ENCODE results near the gene ISX.

Gene ISX

DNA sequence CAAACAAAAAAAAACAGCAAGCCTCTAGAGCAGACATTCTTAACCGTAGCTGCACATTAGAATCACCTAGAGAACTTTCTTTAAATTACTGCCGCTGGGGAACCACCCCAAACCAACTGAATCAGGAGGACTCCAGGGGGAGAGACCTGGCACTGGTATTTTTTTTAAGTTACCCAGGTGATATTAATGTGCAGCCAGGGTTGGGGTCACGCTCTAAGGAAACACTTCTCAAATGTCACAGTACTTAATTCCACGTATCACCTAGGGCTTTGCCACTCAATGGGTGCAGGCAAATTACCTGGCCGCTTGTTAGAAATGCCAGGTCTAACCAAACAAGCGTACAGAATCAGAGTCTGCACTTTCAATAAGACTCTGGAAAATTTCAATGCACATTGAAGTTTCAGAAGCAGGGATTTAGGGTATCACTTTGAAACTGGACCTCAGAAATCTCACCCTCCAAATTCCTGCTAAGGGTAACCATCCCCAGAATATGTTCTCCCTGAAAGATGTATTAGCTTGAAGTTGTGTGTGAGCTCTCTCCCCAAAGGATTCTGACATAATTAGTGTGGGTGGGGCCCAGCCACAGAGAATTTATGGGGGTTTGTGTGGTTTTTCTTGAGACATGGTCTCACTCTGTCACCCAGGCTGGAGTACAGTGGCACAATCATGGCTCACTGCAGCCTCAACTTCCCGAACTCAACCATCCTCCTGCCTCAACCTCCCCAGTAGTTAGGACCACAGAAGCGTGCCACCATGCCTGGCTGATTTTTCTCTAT is 12.7 kb upstream of the ISX start:
- DNase-seq = no peak

DNA sequence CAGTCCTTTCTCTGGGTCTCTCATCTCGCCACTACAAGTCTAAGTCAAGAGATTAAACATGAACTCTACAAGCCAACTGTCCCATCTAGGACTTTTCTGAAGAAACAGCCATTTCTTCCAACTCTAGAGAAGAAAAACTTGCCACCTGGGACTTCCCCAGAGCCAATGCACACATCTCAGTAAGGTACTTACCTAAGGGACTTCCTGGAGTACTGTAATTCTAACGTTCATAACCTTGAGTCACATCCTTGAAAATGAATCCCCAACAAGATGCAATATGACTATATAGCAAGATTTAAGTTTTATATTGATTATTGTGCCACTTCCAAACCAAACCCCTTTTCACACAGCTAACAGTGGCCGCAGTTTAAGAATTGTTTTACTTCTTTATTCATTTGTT is 11.9 kb upstream of the ISX start:
- DNase-seq = no peak

DNA sequence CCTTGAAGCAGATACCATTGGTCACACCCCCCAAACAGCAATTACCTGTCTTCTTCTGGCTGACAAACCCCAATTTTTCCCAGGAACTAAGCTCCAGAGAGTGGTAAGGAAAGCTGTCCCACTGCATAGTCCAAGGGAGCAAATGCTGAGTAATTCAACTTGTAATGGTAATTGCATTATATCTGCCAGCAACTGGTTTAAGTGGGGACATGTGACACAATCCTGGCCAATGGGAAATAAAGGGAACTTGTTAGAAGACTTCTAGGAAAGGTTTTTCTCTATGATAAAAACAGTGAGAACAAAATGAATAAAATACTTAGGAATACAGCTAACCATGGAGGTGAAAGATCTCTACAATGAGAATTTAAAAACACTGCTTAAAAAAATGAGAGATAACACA is 9.5 kb upstream of the ISX start:
- DNase-seq = no peak

DNA sequence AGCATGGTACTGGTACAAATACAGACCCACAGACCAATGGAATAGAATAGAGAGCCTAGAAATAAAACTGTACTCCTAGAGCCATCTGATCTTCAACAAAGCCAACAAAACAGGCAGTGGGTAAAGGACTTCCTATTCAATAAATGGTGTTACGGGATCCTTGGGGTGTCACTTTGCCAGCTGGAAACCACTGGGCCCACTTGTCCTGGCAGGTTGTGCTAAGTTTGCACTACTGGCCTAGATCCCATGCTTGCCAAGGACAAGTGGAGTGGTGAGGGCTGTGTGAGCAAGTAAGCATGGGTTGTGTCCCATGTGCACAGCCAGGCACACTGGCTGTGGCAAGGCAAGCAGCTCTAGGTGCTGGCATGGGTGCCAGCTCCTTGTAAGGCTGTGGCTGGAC is 8.8 kb upstream of the ISX start:
- DNase-seq = no peak

DNA sequence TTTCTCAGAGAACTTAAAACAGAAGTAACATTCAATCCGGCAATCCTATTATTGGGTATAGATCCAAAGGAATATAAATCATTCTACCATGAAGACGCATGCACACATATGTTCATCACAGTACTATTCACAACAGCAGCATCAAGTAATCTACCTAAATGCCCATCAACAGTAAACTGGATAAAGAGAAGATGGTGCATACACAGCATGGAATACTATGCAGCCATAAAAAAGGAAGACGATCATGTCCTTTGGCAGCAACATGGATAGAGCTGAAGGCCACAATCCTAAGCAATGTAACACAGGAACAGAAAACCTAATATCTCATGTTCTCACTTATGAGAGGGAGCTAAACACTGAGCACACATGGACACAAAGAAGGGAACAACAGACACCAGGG is 6.3 kb upstream of the ISX start:
- no peak for DNase-seq

DNA sequence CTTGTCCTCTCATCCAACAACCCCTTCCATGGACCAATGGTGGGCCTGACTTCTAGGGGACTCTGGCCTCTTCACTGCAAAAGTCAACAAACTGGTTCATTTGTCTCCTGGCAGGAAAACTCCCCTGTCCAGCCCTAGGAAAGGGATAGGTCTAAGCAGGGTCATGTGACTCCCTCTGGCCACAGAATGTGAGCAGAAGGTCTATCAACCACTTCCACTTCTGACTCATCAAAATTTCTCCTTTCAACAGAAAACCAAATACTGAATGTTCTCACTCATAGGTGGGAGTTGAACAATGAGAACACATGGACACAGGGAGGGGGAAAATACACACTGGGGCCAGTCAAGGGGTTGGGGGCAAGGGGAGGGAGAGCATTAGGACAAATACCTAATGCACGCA is 1.3 kb upstream of the ISX start:
- no peak for DNase-seq

DNA sequence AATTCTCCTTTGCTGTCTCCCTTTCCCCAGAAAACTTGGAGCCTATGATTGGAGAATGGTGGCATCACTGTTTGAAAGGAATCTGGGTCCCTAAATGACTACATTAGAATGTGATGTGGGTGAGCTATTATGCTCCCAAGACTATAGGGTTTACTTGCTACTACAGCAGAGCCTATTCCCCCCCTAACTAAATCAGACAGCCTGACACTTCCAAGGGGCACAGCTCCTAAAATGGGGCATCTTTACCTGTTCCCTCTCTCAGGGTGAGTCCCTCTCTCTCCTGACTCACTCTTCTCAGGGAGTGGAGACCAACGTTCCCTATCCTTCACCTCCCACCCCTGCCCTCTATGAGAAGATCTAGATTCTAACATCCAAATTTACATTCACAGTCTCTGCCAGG is 775 bp upstream of the ISX start:
- DNase-seq = no peak

DNA sequence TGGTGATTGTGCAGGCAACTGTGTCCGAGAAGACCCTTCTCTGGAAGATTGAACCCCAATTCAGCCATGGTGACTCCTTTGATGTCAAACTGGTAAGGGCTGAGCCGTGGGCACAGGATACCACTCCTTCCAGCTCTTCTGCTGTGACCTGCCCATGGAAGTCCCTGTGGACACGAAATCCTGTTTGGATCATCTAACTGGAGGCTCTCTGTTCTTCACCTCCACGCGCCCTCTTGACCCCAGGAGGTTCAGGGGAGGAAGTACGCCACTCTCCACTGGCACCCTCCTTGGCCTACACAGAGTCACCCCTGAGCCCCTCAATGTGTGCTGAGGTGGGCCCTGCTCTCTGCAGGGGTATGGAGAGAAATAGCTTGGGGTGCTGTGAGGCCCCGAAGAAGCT is 810 bp downstream of the ISX start:
- DNase-seq = no peak

DNA sequence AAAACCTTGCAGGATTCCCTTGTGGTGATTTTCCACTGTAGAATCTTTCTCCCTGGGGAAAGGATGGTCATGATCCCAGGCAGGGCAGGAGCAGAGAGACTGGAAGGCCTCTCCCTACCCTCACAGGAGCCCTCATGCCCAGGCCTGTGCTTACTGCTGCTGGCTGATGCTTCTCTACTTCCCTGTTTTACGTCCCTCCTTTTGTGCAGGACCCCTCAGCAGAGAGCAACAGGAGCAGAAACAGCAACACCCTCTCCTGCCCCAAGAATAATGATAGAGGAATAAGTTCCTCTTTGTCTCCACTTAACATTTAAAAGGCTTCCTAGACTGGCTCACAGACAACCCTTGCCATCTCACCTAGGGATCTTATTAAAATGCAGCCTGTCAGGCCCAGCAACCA is 3.6 kb downstream of the ISX start:
- DNase-seq = no peak

DNA sequence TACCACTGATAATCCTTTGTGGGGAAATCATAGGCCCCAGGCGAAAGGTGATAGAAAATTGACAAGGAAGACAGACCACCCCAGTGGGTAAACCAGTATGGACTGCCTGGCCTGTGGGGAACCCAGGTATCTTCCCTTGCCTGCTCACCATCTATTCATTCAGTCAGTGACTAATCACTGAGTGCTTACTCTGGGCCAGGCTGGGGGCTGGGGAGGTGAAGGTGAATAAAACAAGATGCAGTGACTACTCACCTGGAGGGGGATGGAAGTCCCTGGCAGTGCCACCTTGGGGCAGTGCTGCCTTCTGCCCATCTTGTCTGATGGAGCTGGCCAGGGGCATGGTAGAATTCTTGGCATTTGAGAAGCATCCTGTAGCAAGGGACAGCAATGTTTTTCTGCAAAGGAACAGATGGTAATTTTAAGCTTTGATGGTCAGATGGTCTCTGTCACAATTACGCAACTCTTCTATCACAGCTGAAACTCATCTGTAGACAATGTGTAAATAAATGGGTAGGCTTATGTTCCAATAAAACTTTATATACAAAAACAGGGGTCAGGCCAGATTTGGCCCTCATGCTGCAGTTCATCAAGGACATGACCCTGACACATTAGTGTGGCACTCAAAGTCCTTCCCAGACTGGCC is 4.6 kb downstream of the ISX start:
- DNase-seq = no peak

DNA sequence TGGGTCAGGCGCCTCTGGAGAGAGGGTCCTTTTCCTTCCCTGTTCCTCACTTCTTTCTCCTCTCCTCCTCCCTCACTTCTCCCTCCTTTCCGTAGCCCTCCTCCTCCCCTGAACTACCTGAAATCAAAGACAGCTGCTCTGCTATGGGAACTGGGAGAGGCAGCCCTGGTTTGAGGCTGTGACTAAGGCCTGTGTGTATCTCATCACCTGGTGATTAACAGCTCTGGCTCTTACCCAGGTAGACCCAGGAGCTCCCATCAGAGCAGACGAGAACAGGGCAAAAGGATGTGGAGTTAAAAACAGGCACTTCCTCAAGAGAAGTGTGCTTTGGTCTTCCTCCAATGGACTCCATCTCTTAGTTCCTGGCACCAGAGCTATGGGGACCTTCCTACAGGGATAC is 5.8 kb downstream of the ISX start:
- DNase-seq = no peak

DNA sequence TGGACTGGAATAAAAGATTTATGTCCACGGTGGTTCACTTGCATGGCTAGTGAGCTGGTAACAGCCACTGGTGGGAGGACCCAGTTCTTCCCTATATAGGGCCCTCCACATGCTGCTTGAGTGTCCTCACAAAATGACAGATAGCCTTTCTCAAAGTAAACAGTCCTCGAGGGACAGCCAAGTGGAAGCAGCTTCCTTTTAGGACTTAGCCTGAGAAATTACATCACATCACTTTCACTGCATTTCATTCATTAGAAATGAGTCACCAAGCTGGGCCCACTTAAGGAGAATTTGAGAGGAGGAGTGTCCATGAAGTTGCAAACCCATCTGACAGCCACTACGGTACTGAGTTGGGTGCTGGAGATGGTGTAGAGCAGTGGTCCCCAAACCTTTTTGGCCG is 7.0 kb downstream of the ISX start:
- DNase-seq = no peak

DNA sequence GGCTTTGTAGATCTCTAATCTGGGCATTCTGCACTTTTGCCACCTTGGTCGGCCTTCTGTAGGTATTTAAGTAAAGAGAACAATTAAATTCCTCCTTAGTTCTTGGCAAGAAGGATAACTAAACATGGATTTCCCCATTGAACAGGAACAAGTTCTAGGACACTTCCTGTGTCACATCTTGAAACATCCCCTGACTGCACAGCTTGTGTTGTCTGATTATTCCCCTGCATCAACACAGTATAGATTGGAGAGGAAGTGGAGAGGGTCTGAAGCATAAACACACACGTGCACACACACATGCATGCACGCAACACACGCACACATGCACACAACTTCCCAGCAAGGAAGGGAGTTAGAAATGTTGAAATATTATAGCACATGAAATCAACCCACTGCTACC is 8.6 kb downstream of the ISX start:
- DNase-seq = no peak

DNA sequence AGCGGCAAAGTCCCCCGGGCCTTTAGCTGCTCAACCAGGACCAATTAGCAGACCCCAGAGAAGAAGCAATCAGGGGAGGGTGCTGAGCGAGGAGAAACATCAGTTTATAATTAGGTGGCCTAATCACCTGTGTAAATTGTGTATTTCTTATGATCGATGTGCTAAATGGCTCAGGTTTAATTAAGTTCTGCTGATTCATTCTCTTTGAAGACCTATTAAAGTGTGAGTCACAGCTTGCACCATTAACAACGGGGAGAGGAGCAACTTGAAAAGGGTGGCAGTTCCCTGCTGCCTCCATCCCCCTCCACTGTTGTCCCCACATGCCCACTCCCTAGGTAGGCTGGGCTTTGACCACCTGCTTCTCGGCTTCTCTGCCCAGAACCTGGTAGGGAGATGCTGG is 10.7 kb downstream of the ISX start:
- DNase-seq = no peak

DNA sequence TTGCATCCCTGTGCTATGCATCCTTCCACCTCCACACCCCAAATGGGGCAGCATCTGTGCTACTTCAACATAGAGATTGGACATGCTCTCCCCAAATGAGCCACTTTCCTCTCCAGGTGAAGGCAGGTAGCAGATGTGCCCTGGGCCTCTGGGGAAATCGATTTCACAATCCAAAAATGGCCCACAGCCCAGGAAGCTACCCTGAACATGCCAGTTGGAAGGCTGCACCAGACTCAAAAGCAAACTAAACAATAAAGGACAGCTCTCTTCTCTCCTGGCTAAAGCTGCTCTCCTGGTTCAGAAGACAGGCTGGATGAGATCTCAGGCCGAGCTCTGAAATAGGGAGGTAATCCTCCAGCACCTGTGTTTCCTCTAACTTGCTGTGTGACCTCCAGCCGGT is 19.7 kb downstream of the ISX start:
- no peak for DNase-seq

DNA sequence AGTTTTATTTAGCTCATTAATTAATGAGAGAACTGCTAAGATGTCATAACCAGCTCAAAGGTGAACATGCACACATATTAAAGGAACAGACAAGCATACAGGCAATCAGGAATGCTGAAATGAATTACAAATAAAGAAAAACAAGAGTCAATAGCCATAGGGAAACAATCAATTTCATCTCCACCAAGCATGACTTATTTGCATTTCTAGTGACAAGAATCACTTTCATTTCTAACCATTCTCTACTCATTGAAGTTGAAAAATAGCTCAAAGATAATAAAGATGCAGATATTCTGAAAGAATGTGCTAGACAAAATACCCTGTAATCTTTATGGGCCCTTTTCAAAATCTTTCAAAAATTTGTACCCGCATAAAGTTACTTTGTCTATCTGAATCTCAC is 23.2 kb downstream of the ISX start:
- no peak for DNase-seq

DNA sequence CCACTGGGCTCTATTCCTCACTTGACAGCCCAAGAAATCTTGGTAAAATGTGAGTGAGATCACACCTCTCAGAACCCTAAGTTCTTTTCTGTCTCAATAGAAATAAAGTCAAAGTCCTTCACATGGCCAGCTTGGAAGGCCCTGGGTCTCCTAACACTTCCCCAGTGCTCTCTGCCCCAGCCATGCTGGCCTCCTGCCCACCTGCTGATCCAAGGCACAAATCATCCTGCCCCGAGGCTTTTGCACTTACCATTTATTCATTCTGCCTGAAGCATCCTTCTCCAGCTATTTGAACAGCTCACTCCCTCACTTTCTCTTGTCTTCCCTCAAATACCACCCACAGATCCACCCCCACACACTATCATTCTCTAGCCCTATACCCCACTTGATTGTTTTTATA is 26.4 kb downstream of the ISX start:
- DNase-seq = no peak

DNA sequence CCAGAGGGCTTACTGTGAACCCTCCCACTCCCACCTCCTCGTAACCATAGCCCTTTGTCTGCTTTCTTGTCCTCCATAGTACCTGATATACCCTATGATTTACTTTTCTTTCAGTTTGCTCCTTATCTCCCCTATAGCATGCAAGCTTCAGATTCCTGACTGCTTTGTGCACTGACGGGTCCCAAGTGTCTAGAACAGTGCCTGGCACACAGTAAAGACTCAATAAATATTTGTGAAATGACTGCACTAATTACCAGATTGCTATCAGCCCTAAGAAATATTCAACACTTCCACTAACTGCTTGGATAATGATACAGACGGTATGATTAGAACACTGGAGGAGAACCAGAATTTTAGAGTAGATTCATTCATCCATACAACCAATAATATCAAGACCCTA is 33.0 kb downstream of the ISX start:
- DNase-seq = no peak

DNA sequence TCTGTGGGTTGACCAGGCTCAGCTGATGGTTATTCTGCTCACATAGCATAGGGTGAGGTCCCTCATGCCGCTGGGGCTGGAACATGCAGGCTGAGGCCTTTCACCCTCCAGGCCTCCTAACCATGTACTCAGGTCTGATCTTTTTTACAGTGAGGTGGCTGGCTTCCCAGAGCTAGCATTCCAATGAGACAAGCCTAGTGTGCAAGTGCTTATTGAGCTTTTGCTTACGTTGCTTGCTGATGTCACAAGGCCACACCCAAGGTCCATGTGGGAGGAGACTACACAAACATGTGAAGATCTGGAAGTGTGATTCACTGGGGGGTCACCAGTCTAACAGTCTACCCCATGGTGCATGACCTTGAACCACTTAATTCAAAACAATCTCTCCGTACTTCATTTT is 33.9 kb downstream of the ISX start:
- no peak for DNase-seq

DNA sequence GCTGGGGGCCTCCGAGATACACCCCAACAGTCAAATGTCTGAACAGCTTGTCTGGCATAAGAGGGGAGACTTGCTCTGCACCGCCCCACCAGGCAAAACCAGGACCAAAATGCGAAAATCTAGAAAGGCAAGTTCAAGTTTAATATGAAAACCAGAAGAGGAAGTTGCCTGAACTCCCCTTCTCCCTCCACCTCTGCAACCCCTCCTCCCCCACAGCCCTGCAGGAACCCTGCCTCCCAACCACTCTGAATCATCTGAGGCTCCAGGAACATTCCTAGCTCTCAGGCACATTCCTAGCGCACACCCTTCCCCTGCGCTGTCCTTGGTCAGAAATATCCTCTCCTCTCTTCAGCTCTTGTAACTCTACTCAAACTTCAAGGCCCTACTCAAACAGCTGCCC is 36.7 kb downstream of the ISX start:
- DNase-seq = no peak

DNA sequence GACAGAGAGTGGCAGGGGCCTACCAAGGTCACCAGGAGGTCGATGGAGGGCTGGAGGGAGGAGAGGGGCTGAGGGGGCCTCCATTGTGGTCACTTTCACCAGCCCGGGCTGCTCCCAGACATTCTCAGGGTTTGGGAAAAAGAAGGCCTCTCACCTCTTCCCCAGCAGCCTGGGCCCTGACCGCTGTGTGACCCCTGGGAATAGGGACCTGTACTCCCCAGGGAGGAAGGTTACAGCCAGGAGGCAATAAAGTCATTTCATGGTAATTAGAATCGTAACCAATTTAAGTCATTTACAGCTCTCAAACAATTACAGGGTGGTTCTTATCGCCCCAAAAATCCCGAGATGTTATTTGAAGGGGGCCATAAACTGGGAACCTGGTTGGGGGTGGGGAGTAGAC is 37.8 kb downstream of the ISX start:
- no peak for DNase-seq

DNA sequence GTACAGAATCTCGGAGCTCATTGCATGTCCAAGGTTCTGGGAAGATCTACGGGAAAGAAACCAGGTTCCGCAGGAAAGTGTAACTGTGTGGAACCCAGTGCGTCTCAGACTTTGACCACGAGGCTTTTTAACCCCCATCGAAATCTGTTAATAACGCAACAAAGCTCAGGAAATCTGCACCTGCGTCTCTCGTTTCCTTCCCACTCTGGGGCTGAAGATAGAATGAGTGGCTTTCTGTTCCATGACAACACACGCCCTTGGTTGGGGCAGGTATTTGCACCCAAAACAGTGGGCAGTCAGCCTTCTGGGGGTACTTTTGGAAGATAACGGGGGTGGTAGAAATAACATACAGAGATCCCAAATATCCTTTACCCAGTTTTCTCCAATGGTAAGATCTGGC is 38.5 kb downstream of the ISX start:
- DNase-seq = no peak

DNA sequence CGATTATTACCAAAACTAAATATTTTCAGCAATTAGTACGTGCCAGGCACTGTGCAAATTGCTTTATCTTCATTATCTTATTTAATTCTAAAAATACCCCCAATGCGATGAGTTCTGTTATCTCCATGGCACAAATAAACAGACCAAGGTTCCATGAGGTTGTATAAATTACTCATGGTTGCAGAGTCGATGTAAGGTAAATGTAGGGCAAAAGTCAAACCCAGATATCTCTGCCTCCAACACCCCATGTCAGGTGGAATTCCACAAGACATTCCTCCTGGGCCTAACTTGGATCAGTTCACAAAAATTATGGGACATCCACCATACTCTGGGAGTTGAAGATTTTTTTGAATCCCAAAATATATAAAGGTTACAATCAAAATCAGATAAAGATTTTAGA is 43.7 kb downstream of the ISX start:
- DNase-seq = no peak

DNA sequence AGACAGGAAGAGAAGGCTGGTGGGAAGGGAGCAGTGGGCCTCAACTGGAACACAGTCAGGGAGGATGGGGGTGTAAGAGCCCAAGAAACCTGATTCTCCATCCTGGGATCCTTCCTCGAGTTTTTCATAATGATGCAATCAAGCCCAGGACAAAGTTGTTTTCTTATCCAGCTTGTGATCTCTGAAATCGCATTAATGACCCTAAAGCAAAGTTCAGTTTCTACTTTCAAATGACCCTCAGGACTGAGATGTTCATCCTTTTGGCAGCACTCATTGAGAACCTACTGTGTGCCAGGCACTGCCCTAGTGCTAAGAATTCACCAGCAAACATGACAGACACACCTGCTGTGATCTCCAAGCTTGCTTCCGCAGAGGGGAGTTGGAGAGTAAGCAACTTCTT is 45.3 kb downstream of the ISX start:
- no peak for DNase-seq

DNA sequence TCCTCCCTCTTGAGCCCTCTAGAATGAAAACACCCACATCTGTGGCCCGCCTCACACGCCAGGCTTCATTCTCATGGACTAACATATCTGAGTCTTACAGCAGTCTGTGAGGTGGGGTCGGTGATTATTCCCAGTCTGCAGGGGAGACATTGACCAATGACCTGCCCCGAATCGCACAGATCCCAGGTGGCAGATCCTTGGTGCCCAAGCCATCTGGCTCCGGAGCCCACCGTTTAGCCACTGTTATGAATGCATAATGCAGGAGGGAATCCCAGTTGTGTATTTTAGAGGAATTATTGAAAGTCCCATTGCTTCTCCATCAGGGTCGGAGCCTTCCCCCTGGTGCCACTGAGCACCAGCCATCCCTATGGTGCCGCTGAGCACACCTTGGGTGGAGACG is 47.4 kb downstream of the ISX start:
- no peak for DNase-seq
